Karpas-422 (cell line): ENCODE measurements around the gene SLC4A1. TPM values are rescaled to one million over a fixed set of nuclear protein-coding genes. Genes with fewer than 3 reads are reported as not detected.
A peak's percentile ranks its signal among the peaks of the same experiment; 100 is the strongest.

Experiments
- DNase-seq: peaks from one replicate; pipeline ENCODE4 v3.0.0-alpha.2; 2015
- H2AFZ ChIP-seq: fragments of 200-600 bp; sonication (generic); 2 replicates; pipeline ENCODE4 v1.6.1; 2014; ENCODE audit warnings: antibody characterized with exemption, low read length, mixed read lengths
- H3K27ac ChIP-seq: fragments of 200-600 bp; sonication (generic); 2 replicates; pipeline ENCODE4 v1.5.1; 2014; ENCODE audit warnings: mild to moderate bottlenecking, low read length, moderate library complexity
- H3K27me3 ChIP-seq: fragments of 200-600 bp; sonication (generic); 2 replicates; pipeline ENCODE4 v1.6.1; 2014; ENCODE audit warnings: low read length, mixed read lengths
- H3K36me3 ChIP-seq: fragments of 200-600 bp; sonication (generic); 2 replicates; pipeline ENCODE4 v1.6.1; 2014; ENCODE audit warnings: low read length, mixed read lengths; ENCODE audit not compliant: insufficient read depth
- H3K4me1 ChIP-seq: fragments of 200-600 bp; sonication (generic); 2 replicates; pipeline ENCODE4 v1.6.1; 2014; ENCODE audit warnings: mild to moderate bottlenecking, low read length, mixed read lengths
- H3K4me2 ChIP-seq: fragments of 200-600 bp; sonication (generic); 2 replicates; pipeline ENCODE4 v1.6.1; 2014; ENCODE audit warnings: low read length, low read depth, mild to moderate bottlenecking; ENCODE audit not compliant: poor library complexity, severe bottlenecking
- H3K4me3 ChIP-seq: fragments of 200-600 bp; sonication (generic); 2 replicates; pipeline ENCODE4 v1.5.1; 2014; ENCODE audit warnings: mild to moderate bottlenecking, antibody characterized with exemption, low read length, mixed read lengths
- H3K79me2 ChIP-seq: fragments of 200-600 bp; sonication (generic); 2 replicates; pipeline ENCODE4 v1.6.1; 2014; ENCODE audit warnings: mild to moderate bottlenecking, low read length, mixed read lengths
- H3K9ac ChIP-seq: fragments of 200-600 bp; sonication (generic); 2 replicates; pipeline ENCODE4 v1.6.0; 2014; ENCODE audit warnings: low read length
- H3K9me2 ChIP-seq: fragments of 200-600 bp; sonication (generic), shearing (Covaris generic); replicated peaks from 2 replicates; pipeline ENCODE4 v1.6.0; 2014; ENCODE audit warnings: mild to moderate bottlenecking, low read length, moderate library complexity; ENCODE audit not compliant: insufficient read depth
- H3K9me3 ChIP-seq: fragments of 300-700, 200-600 bp; sonication (generic); 2 replicates; pipeline ENCODE4 v1.6.1; 2014; ENCODE audit warnings: low read length, mixed read lengths
- H4K20me1 ChIP-seq: fragments of 200-600 bp; sonication (generic); 2 replicates; pipeline ENCODE4 v1.6.1; 2014; ENCODE audit warnings: mild to moderate bottlenecking, antibody characterized with exemption, low read length, low read depth; ENCODE audit not compliant: insufficient read depth
- small RNA-seq: library from RNA; depleted of rRNA; stranded (forward); fragments of <200 nt; gene quantifications from one replicate; pipeline ENCODE3, GENCODE V24; 2014
- total RNA-seq: library from RNA; depleted of rRNA; stranded (reverse); fragments of >200 nt; shearing (Covaris generic); gene quantifications from 2 replicates; pipeline ENCODE4 v1.2.3, GENCODE V29; 2014; ENCODE audit warnings: low replicate concordance; rRNA removed

Gene SLC4A1
- total RNA-seq, 1 experiment from 2014 or later: 0.19 TPM

DNA sequence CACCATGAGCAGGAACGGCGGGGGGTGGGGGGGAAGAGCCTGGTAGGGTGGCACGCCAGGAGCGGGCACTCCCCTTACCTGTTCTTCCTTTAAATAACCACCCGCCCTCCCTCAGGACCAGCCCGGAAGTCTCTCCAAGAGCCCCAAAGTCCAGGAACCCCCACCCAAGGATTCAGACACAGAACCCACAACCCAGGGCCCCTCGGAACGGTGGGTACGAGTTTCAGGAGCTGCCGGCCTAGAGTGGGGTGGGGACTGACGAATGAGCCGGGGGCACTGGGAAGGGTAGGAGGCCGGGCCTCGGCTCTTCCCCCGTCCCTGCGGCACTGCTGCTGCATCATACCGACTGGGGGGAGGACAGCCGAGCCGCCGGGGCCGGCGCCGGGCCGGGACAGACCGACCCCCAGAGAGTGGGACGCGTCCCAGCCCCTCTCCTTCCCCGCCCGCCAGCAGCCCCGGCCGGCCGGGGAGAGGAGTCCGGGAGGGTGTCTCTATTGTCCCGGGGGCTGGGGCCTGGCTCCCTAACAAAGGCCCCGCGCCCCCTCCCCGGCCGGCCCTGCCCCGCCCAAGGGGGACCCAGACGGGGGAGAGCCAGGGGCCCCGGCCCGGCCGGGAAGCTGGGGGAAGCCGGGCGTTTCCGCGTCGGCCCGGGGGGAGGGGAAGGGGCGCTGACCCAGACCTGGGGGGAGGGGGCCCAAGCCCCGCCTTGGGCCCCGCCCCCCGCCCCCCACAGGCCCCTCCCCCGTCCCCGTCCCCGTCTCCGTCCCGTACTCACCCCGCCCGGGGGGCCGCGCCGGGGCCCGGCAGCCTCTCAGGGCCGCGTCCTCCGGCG is 69.0 kb downstream of the SLC4A1 start:
- H3K79me2 ChIP-seq: peaks cover 23% of the 10 kb centered on the region
- H4K20me1 ChIP-seq: no peaks in the 10 kb centered on the region
- H3K27ac ChIP-seq: peak overlapping the region; percentile 93
- H3K9me2 ChIP-seq: no peaks in the 10 kb centered on the region
- no peak overlapping the region for H2AFZ ChIP-seq
- no peaks in the 10 kb centered on the region for H3K27me3 ChIP-seq
- no peaks in the 10 kb centered on the region; the same call in 1 of the 2 replicates for H3K36me3 ChIP-seq
- peak overlapping the region; percentile 99 for H3K9ac ChIP-seq
- peak; percentile 88 for DNase-seq
- peak overlapping the region; percentile 98 for H3K4me3 ChIP-seq
- H3K4me2 ChIP-seq: peak overlapping the region; percentile 83
- H3K9me3 ChIP-seq: no peaks in the 10 kb centered on the region
- H3K4me1 ChIP-seq: peaks cover 23% of the 10 kb centered on the region

Small RNA genes lying within 50 kb of the gene (small RNA-seq; reads per million reads assigned to genes)
- not detected for gene MIR6782
- gene RF00012: not detected
- gene RN7SL507P: 0.28 reads per million
- not detected for gene RNU6-453P

Other genes with a start within 250 kb of the SLC4A1 start
- gene LSM12, start 201.5 kb downstream of the SLC4A1 start, total RNA-seq: 43.9 and 73.1 TPM in 2 replicates
- gene G6PC3, start 197.4 kb downstream of the SLC4A1 start, total RNA-seq: 43.6 and 59.6 TPM in 2 replicates
- 24.4 and 44.2 TPM in 2 replicates for gene HDAC5, start 144.5 kb downstream of the SLC4A1 start, total RNA-seq
- gene HROB, start 126.2 kb downstream of the SLC4A1 start, total RNA-seq: 3.7 and 4.6 TPM in 2 replicates
- not detected in 2 replicates for gene ASB16, start 97.4 kb downstream of the SLC4A1 start, total RNA-seq
- 29.3 and 36.5 TPM in 2 replicates for gene TMUB2, start 81.2 kb downstream of the SLC4A1 start, total RNA-seq
- 29.0 and 54.7 TPM in 2 replicates for gene ATXN7L3, start 68.3 kb downstream of the SLC4A1 start, total RNA-seq
- 57.8 and 150 TPM in 2 replicates for gene UBTF, start 48.5 kb downstream of the SLC4A1 start, total RNA-seq
- gene RUNDC3A, start 40.5 kb upstream of the SLC4A1 start, total RNA-seq: 1.5 and 2.3 TPM in 2 replicates
- 78.7 and 163 TPM in 2 replicates for gene SLC25A39, start 56.7 kb upstream of the SLC4A1 start, total RNA-seq
- gene GRN, start 77.2 kb upstream of the SLC4A1 start, total RNA-seq: 194 and 327 TPM in 2 replicates
- gene FAM171A2, start 95.7 kb upstream of the SLC4A1 start, total RNA-seq: 0.40 and 1.2 TPM in 2 replicates
- gene ITGA2B, start 121.5 kb upstream of the SLC4A1 start, total RNA-seq: 0.07 and 0.26 TPM in 2 replicates
- 22.3 and 23.2 TPM in 2 replicates for gene GPATCH8, start 235.3 kb upstream of the SLC4A1 start, total RNA-seq